Fibroblast of upper back skin (primary cell): Measurements from ENCODE around the gene ADAMTSL5.
"Not testable (repeated sequence)": the region's sequence is repeated elsewhere in the genome, so short reads cannot be mapped to it uniquely, and the experiment has no call there.

Experiments used
- DNase-seq: peaks from one replicate; pipeline ENCODE4 v3.0.0-alpha.2; 2013

ADAMTSL5 gene

GRCh38 chr19:1511318-1512317 lies 1.2 kb downstream of the ADAMTSL5 start:
- DNase-seq: no peak

- no peak for DNase-seq
Measured at GRCh38 chr19:1510807-1511206, 2.0 kb downstream of the ADAMTSL5 start.

GRCh38 chr19:1510442-1510806 lies 2.4 kb downstream of the ADAMTSL5 start:
- no peak for DNase-seq

DNA sequence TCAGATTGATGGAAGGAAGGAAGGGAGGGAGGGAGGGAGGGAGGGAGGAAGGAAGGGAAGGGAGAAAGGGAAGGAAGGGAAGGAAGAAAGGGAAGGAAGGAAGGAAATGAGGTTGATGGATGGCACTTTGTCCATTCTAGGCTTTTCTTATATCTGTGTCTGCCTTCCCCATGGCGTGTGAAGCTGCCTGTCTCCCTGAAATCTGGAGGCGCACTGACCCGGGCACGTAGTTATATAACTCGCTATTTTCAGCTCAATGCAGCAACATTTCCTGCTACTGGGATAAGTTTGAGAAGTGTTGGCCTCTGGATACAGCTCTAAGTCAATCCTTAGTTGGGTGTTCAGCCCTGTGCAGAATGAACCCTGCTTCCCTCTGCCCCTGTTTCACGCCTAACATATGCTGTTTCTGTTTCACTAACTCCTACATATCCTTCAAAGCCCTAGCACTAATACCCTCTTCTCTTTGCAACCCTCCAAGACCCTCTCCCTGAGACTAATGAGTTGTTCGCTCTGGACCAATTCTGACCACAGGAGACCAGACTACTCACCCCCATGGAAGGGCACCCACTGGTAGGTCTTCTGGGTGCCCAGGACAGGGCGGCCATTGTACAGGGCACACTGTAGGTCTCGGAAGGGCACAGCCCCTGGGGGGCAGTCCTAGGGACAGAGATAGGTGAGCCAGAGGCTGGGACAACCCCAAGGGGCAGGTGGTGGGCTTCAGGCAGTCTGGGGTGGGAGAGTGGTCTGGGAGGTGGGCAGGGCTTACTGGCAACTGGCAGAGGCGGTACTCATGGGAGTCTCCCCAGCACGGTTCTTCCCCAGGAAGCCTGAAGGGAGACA lies 3.0 kb downstream of the ADAMTSL5 start:
- DNase-seq: no peak

GRCh38 chr19:1508507-1508856 lies 4.3 kb downstream of the ADAMTSL5 start:
- no peak for DNase-seq

DNA sequence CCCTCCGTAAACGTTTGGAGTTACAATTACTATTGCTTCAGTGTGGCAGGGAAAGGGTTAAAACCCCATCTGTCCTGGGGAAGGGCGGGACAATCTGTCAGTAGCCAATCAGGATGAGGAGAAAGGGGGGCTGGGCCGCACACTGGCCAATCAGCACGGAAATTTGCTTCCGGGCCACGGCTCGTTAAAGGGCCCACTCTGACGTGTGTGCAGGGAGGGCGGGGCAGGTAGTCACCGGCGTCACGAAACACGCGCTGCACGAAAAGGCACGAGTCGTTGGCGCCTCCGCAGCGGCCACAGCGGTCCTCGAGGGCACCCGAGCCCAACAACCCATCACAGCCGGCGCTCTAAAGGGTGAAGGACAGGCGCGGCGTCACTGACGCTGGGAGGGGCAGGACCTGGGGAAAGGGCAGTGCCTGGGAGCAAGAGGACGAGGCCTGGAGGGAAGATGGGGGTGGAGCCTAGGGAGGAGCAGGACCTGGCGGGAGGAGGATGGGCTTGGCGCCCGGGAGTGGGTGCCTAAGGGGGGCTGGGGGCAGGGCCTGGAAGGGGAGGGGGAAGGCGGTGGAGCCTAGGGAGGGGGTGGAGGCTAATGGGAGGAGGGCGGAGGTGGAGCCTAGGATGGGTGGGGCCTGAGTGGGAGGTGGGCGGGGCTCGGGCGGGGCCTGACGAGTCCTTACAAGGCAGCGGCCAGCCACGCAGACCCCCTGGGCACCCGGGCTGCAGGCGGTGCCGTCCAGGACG lies 4.9 kb downstream of the ADAMTSL5 start:
- DNase-seq: peak; percentile 95

DNA sequence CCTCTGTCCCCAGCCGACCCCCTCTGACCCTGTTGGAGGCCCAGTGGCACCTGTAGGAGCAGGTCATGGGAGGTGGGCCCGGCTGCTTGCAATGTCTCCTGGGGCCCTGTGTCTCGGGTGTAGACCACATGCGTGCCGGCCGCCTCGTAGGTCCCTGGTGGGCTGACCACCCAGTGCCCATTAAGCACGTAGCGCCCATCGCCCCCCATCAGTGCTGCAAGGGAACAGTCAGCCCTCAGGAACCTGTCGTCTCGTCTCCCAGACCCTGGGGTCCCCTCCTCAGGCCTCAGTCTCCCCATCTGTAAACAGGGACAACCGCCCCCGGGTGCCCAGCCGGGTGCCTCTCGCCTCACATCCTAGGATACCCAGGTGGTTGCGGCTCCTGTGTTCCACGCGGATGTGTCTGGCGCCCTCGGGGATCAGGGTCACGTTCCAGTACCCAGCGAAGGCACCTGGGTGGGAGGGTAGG lies 5.6 kb downstream of the ADAMTSL5 start:
- no peak for DNase-seq

DNA sequence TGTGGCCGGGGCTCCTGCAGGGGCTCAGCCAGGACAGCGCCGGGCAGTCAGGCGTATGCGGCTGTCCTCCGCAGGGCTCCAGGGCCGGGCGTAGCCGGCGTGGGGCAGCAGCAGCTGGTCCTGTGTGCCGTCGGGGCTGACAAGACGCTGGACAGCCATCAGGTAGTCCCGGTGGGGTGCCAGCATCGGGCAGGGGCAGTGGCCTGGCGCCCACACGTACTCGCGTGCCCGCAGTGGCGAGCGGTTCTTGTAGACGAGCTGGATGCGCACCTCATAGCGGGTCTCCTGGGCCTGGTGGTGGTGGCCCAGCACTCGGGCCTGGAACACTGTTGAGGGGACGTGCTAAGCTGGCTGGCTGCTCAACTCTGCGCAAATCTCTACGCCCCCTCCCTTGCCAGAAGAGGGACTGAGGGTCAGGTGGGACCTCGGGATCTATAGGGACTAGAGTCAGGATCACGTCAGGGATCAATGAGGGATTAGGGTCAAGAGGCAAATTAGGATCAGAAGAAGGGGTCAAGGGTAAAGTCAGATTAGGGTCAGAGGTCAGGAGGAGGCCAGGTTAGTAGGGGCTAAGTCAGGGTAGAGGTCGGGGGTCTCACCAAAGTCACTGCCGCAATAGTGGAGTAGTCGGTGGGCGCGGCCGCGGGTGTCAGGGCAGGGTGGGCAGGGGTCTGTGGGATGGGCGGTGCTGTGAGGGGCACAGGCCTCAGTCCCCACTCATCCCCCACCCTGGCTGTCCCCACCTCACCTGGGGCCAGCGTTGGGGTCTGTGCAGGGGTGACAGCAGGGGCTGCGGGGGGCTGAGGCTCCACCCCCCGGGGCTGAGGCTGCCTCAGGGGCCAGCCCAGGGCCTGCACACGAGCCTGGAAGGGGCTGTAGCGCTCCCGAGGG lies 6.6 kb downstream of the ADAMTSL5 start:
- DNase-seq: no peak

DNA sequence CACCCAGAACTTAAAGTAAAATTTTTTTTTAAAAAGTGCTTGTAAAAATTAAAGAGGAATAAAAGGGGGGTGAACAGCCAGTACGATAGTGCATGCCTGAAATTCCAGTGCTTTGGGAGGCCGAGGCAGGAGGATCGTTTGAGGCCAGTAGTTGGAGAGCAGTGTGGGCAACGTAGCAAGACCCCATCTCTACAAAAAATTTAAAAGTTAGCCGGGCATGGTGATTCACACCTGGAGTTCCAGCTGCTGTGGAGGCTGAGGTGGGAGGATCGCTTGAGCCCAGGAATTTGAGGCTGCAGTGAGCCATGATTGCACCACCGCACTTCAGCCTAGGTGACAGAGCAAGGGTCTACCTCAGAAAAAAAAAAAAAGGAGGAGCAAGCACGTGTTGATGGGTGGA lies 7.8 kb downstream of the ADAMTSL5 start:
- no peak for DNase-seq

DNA sequence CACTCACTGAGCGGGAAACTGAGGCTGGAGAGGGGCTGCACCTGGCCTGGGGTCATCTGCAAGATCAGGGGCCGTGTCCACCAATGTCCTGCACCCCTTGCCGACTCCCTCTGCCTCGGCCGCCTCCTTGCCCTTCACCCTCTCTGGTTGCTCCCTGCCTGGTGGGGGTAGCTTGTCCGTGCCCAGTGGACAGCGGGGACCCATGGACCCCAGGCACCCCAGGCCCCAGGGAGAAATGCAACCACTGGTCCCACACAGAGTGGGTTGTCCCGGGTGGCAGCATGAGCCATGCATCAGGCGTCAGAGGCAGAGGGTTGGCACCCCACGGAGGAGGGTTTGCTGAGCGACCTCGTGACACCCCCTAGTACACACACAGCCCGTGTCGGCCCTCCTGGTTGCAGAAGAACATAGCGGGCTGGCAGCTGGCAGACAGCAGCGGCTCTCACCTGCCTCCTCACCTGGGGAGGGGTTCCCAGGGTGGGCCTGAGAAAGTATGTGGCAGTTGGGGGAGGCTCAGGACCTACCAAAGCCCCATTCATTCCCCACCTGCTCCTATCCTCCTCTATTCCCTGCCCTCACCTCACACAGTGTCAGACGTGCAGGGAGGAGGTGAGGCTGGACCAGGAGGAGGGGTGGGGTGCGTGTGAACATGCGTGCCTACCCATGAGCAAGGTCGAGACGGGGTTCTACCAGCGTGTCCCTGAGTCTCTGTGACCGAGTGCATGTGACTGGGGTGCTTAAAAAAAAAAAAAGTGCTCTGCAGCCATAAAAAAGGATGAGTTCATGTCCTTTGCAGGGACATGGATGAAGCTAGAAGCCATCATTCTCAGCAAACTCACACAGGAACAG lies 8.7 kb downstream of the ADAMTSL5 start:
- no peak for DNase-seq

- DNase-seq: peak; percentile 21
Measured at GRCh38 chr19:1503089-1503924, 9.5 kb downstream of the ADAMTSL5 start.

GRCh38 chr19:1502433-1503088 lies 10.3 kb downstream of the ADAMTSL5 start:
- DNase-seq: no peak

GRCh38 chr19:1501200-1501595 lies 11.6 kb downstream of the ADAMTSL5 start:
- no peak for DNase-seq

GRCh38 chr19:1499231-1499630 lies 13.6 kb downstream of the ADAMTSL5 start:
- DNase-seq: not testable (repeated sequence)

GRCh38 chr19:1497578-1498235 lies 15.1 kb downstream of the ADAMTSL5 start:
- DNase-seq: no peak

GRCh38 chr19:1496714-1497577 lies 15.9 kb downstream of the ADAMTSL5 start:
- no peak for DNase-seq

- DNase-seq: no peak
Measured at GRCh38 chr19:1495799-1496713, 16.8 kb downstream of the ADAMTSL5 start.
